Activated T-helper 2 cell treated with anti-CD3 and anti-CD28 coated beads, Interferon-gamma antibody, Interleukin-2, Interleukin-4, amounts not matched to agents 10 μg/mL and 5 μg/mL and 100 μg/mL, durations not matched to agents 14 hours and 24 hours and 36 hours (primary cell): ENCODE measurements around the gene NAXD. TPM values are rescaled to one million over a fixed set of nuclear protein-coding genes. Genes with fewer than 3 reads are reported as not detected.
"Not testable (repeated sequence)": the region's sequence is repeated elsewhere in the genome, so short reads cannot be mapped to it uniquely, and the experiment has no call there.

Experiments
- DNase-seq: peaks from one replicate; pipeline ENCODE4 v3.0.0; 2021; ENCODE audit warnings: low spot score
- H3K27ac Mint-ChIP-seq: one replicate; pipeline ENCODE4 v1.8.0; 2021; ENCODE audit warnings: mixed read lengths
- H3K27me3 Mint-ChIP-seq: one replicate; pipeline ENCODE4 v1.8.0; 2021; ENCODE audit warnings: low read depth, mixed read lengths
- H3K36me3 Mint-ChIP-seq: one replicate; pipeline ENCODE4 v1.8.0; 2021; ENCODE audit warnings: low read depth, mixed read lengths
- H3K4me1 Mint-ChIP-seq: one replicate; pipeline ENCODE4 v1.8.0; 2021; ENCODE audit warnings: low read depth, mixed read lengths
- H3K4me3 Mint-ChIP-seq: one replicate; pipeline ENCODE4 v1.8.0; 2021; ENCODE audit warnings: low read depth, mild to moderate bottlenecking, moderate library complexity, mixed read lengths
- H3K9me3 Mint-ChIP-seq: one replicate; pipeline ENCODE4 v1.8.0; 2021; ENCODE audit warnings: mixed read lengths
- intact Hi-C: fragments of 100-400 bp; cut with micrococcal nuclease; formaldehyde crosslinking; loops from one replicate; pipeline ENCODE4 v1.15.1; 2023
- total RNA-seq: library from RNA; stranded (reverse); gene quantifications from 2 replicates; pipeline ENCODE4 v1.2.3, GENCODE V29; 2022

Gene NAXD
- total RNA-seq, result 21.7 and 22.1 TPM in 2 replicates

DNA sequence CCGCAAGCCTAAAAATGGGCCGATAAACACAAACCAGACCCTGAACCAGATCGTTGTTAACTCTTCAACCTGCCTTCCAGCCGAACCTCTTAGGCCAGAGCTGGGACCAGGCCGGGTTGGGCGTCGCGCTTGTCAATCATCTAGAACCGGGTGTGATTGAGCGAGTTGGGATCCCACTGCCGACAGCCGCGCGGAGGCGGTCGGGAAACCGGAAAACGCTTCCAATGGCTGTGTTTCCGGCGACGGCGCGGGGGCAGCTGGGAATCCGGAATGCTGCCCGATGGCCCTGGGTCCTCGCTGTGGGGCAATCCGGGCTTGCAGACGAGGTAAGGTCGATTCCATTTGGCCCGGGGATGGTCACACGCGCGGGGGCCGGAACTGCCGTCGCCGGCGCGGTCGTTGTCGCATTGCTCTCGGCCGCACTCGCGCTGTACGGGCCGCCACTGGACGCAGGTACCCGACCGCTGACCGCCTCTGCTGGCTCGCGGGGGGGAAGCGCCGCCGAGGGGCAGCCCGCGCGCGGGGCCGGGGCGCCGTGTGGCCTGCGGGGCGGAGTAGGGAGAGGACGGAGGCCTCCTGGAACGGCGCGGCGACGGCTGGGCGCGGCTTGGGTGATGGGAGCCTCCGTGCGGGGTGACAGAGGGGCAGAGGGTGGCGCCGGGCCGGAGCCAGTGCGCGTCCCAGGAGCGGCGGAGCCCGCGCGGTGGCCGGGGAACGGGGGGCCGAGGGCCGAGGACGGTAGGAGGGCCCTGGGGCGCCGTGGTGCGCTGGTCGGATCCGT lies at the start of gene NAXD:
Gene NAXD (plus strand): TSS at position 224 of the 781 bp plus-strand sequence. CDS start 57 bp downstream, at position 281.
- no peaks in the 10 kb centered on the region for H3K36me3 Mint-ChIP-seq
- no peaks in the 10 kb centered on the region for H3K9me3 Mint-ChIP-seq
- intact Hi-C loops, result loop anchor here (1.0 to 10.0 kb wide), 3 partner anchors 55 to 831 kb away; partner anchors contain the start of genes ING1, IRS2 and RAB20
- peaks cover 26% of the 10 kb centered on the region for H3K4me1 Mint-ChIP-seq
- DNase-seq, result peak; percentile 76
- H3K4me3 Mint-ChIP-seq, result peak within 1 kb of the TSS; percentile 93
- H3K27ac Mint-ChIP-seq, result peak within 1 kb of the TSS; percentile 95
- no peaks in the 10 kb centered on the region for H3K27me3 Mint-ChIP-seq

- Mint-ChIP-seq H3K9me3 (no peaks in the 10 kb centered on the region), H3K4me1 (peaks cover 4% of the 10 kb centered on the region), H3K4me3 (no peak overlapping the region), H3K27me3 (peaks cover 40% of the 10 kb centered on the region), H3K36me3 (no peaks in the 10 kb centered on the region), H3K27ac (no peak overlapping the region)
- DNase-seq, result no peak
- intact Hi-C loops, result no loop called here
Measured at GRCh38 chr13:110566171-110566570, 49.2 kb upstream of the NAXD start.

GRCh38 chr13:110568612-110569011 lies 46.7 kb upstream of the NAXD start:
- Mint-ChIP-seq H3K4me1 (peaks cover 2% of the 10 kb centered on the region), H3K9me3 (no peaks in the 10 kb centered on the region), H3K27me3 (peaks cover 45% of the 10 kb centered on the region), H3K4me3 (no peak overlapping the region), H3K27ac (no peak overlapping the region), H3K36me3 (no peaks in the 10 kb centered on the region)
- DNase-seq, result no peak
- intact Hi-C loops, result no loop called here

DNA sequence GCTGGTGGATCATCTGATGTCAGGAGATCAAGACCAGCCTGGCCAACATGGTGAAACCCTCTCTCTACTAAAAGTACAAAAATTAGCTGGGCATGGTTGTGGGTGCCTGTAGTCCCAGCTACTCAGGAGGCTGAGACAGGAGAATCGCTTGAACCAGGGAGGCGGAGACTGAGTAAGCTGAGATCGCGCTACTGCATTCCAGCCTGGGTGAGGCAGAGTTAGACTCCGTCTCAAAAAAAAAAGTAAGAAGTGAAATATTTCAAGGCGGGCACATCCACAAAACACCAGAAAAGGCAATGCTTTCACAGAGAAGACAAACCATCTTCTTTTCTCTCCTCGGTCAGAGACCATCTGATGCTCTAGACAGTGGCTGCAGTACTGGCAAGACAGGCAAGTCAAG lies 45.4 kb upstream of the NAXD start:
- H3K27ac Mint-ChIP-seq, DNase-seq, intact Hi-C loops, H3K36me3 Mint-ChIP-seq, H3K9me3 Mint-ChIP-seq, H3K4me1 Mint-ChIP-seq, H3K4me3 Mint-ChIP-seq: not testable (repeated sequence)
- H3K27me3 Mint-ChIP-seq, result peaks cover 43% of the 10 kb centered on the region

DNA sequence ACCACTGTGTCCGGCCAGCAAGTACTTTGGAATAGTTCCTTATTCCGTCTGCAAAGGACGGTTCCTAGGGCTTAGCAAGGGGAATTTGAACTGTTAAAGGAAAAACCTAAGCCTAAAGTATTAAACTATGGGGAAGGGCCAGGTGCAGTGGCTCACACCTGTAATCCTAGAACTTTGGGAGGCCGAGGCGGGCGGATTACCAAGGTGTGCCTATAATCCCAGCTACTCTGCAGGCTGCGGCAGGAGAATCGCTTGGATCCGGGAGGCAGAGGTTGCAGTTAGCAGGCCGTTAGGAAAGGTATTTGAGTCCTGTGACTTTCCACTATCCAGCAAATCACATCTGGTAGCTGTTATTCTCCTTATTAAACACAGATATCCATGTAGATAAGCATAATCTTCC lies 44.5 kb upstream of the NAXD start:
- no peak overlapping the region for H3K4me3 Mint-ChIP-seq
- no peaks in the 10 kb centered on the region for H3K9me3 Mint-ChIP-seq
- H3K36me3 Mint-ChIP-seq, result no peaks in the 10 kb centered on the region
- peaks cover 45% of the 10 kb centered on the region for H3K27me3 Mint-ChIP-seq
- no peak overlapping the region for H3K27ac Mint-ChIP-seq
- intact Hi-C loops, result no loop called here
- peaks cover 10% of the 10 kb centered on the region for H3K4me1 Mint-ChIP-seq
- DNase-seq, result no peak

- no peaks in the 10 kb centered on the region for H3K9me3 Mint-ChIP-seq
- DNase-seq, result no peak
- no peaks in the 10 kb centered on the region for H3K36me3 Mint-ChIP-seq
- H3K27ac Mint-ChIP-seq, result no peak overlapping the region
- H3K4me3 Mint-ChIP-seq, result no peak overlapping the region
- peaks cover 15% of the 10 kb centered on the region for H3K4me1 Mint-ChIP-seq
- intact Hi-C loops, result no loop called here
- peaks cover 50% of the 10 kb centered on the region for H3K27me3 Mint-ChIP-seq
Measured at GRCh38 chr13:110571896-110572777, 43.2 kb upstream of the NAXD start.

- intact Hi-C loops, result no loop called here
- no peaks in the 10 kb centered on the region for H3K36me3 Mint-ChIP-seq
- H3K4me1 Mint-ChIP-seq, result peaks cover 15% of the 10 kb centered on the region
- no peaks in the 10 kb centered on the region for H3K9me3 Mint-ChIP-seq
- no peak overlapping the region for H3K27ac Mint-ChIP-seq
- no peak overlapping the region for H3K4me3 Mint-ChIP-seq
- no peak for DNase-seq
- H3K27me3 Mint-ChIP-seq, result peaks cover 49% of the 10 kb centered on the region
Measured at GRCh38 chr13:110572778-110573118, 42.6 kb upstream of the NAXD start.

DNA sequence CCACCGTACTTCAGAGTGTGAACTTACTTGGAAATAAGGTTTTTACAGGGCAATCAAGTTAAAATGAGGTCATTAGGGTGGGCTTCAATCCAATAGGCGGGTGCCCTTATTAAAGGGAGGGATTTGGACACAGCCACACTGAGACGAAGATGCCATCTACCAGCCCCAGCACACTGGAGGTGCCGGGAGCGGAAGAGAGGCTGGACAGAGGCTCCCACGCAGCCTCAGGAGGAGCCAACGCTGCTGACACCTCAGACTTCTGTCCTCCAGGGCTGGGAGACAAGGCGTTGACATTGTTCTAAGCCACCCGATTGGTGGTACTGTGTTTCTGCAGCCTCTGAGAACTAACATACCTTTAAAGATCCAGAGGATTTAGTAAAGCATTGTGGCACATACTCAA lies 41.2 kb upstream of the NAXD start:
- Mint-ChIP-seq H3K27me3 (peaks cover 49% of the 10 kb centered on the region), H3K27ac (no peak overlapping the region), H3K9me3 (no peaks in the 10 kb centered on the region), H3K36me3 (no peaks in the 10 kb centered on the region), H3K4me3 (no peak overlapping the region), H3K4me1 (peaks cover 15% of the 10 kb centered on the region)
- no peak for DNase-seq
- intact Hi-C loops, result no loop called here

GRCh38 chr13:110575322-110576069 lies 39.8 kb upstream of the NAXD start:
- Mint-ChIP-seq H3K27ac (no peak overlapping the region), H3K4me3 (peak overlapping the region; percentile 9), H3K4me1 (peaks cover 15% of the 10 kb centered on the region), H3K36me3 (no peaks in the 10 kb centered on the region), H3K27me3 (peaks cover 45% of the 10 kb centered on the region), H3K9me3 (no peaks in the 10 kb centered on the region)
- DNase-seq, result no peak
- intact Hi-C loops, result no loop called here

DNA sequence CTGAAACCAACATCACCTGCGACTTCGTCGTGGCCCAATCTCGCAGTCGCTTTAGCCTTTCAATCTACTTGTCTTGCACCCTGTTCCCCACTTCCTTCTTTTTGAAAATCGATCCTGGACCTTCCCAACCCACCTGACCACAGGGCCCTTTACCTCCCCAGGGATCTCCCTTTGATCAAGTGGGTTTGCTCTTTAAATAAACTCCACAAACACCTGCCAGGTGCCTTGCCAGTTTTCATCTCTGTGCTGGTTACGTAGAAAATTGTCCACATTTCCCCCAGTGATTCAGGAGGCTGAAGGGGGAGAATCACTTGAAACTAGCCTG lies 39.3 kb upstream of the NAXD start:
- peaks cover 15% of the 10 kb centered on the region for H3K4me1 Mint-ChIP-seq
- H3K27me3 Mint-ChIP-seq, result peaks cover 48% of the 10 kb centered on the region
- no peaks in the 10 kb centered on the region for H3K36me3 Mint-ChIP-seq
- no peak for DNase-seq
- H3K9me3 Mint-ChIP-seq, result no peaks in the 10 kb centered on the region
- H3K4me3 Mint-ChIP-seq, result no peak overlapping the region
- H3K27ac Mint-ChIP-seq, result no peak overlapping the region
- intact Hi-C loops, result no loop called here

- Mint-ChIP-seq H3K4me1 (peaks cover 15% of the 10 kb centered on the region), H3K27ac (no peak overlapping the region), H3K36me3 (no peaks in the 10 kb centered on the region), H3K9me3 (no peaks in the 10 kb centered on the region), H3K27me3 (peaks cover 49% of the 10 kb centered on the region), H3K4me3 (no peak overlapping the region)
- intact Hi-C loops, result no loop called here
- no peak for DNase-seq
Measured at GRCh38 chr13:110576736-110577476, 38.4 kb upstream of the NAXD start.

GRCh38 chr13:110578363-110578762 lies 37.0 kb upstream of the NAXD start:
- peaks cover 15% of the 10 kb centered on the region for H3K4me1 Mint-ChIP-seq
- H3K9me3 Mint-ChIP-seq, result no peaks in the 10 kb centered on the region
- no peak overlapping the region for H3K4me3 Mint-ChIP-seq
- H3K27me3 Mint-ChIP-seq, result peaks cover 45% of the 10 kb centered on the region
- intact Hi-C loops, result no loop called here
- H3K27ac Mint-ChIP-seq, result no peak overlapping the region
- no peak for DNase-seq
- no peaks in the 10 kb centered on the region for H3K36me3 Mint-ChIP-seq
